IMR-90 (cell line): Measurements from ENCODE around the gene KLHL17.

ENCODE experiments used
- BHLHE40 ChIP-seq: fragments of 150-350 bp; IDR thresholded peaks from 2 replicates; pipeline ENCODE4 v1.6.1; 2016; ENCODE audit warnings: mild to moderate bottlenecking, low read depth, low read length
- CEBPB ChIP-seq: IDR thresholded peaks from 2 replicates; pipeline ENCODE4 v1.6.1; 2012; ENCODE audit warnings: low read depth, low read length, improper control_type of control experiment
- FOS ChIP-seq: fragments of 150-350 bp; IDR thresholded peaks from 2 replicates; pipeline ENCODE4 v1.6.1; 2016; ENCODE audit warnings: low read depth, low read length
- MAFK ChIP-seq: IDR thresholded peaks from 2 replicates; pipeline ENCODE4 v1.6.1; 2012; ENCODE audit warnings: low read depth, low read length, improper control_type of control experiment
- MXI1 ChIP-seq: IDR thresholded peaks from 2 replicates; pipeline ENCODE4 v1.6.1; 2012; ENCODE audit warnings: low read depth, mild to moderate bottlenecking, low read length, moderate library complexity, borderline replicate concordance
- POLR2A ChIP-seq: IDR thresholded peaks from 2 replicates; pipeline ENCODE4 v1.6.1; 2012; ENCODE audit warnings: mild to moderate bottlenecking, low read depth, low read length
- RAD21 ChIP-seq: IDR thresholded peaks from 2 replicates; pipeline ENCODE4 v1.6.1; 2012; ENCODE audit warnings: low read length, improper control_type of control experiment
- RCOR1 ChIP-seq: IDR thresholded peaks from 2 replicates; pipeline ENCODE4 v1.6.1; 2012; ENCODE audit warnings: mild to moderate bottlenecking, low read length, improper control_type of control experiment; ENCODE audit not compliant: insufficient replicate concordance
- RFX5 ChIP-seq: IDR thresholded peaks from 2 replicates; pipeline ENCODE4 v1.8.0; 2012; ENCODE audit warnings: low read depth, mild to moderate bottlenecking, low read length, moderate library complexity
- SMC3 ChIP-seq: fragments of 150-350 bp; IDR thresholded peaks from 2 replicates; pipeline ENCODE4 v1.6.1; 2016; ENCODE audit warnings: low read depth, mild to moderate bottlenecking, antibody characterized with exemption, low read length, moderate library complexity
- USF2 ChIP-seq: fragments of 150-350 bp; IDR thresholded peaks from 2 replicates; pipeline ENCODE4 v1.6.1; 2017; ENCODE audit warnings: mild to moderate bottlenecking, antibody characterized with exemption, low read length, low read depth
- TF ChIP-seq, protein P1 (sequence below): conservative IDR thresholded peaks from 2 replicates; pipeline ENCODE4 v1.5.1; 2012; ENCODE audit warnings: mild to moderate bottlenecking, low read depth, low read length, improper control_type of control experiment

DNA sequence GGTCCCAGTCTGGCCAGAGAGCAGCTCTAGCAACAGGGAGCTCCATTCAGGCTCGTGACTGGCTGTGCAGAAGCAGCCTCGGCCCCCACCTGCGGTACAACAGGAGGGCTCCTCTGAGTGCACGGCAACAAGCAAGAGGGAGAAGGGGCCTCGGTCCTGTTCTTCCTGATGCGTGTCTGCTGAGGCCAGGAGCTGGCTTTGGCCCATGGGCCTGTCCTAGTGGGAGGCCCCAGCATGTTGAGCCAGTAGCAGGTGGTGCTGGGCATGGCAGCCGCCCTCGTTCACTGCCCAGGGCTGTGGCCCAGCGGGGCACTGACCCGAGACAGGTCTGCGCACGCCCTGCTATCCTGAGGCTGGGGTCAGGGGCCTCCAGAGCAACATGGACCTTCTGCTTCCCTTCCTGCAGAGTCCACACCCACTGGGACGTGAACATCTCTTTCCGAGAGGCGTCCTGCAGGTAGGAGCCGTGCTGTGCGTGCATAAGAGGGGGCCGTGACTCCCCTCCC is 29.7 kb upstream of the KLHL17 start:
- TF ChIP-seq MXI1 (no peak), FOS (no peak), BHLHE40 (no peak), POLR2A (no peak), MAFK (no peak), RAD21 (no peak), USF2 (no peak), RFX5 (no peak), RCOR1 (no peak), SMC3 (no peak), CEBPB (no peak)
- TF ChIP-seq, protein P1, sequence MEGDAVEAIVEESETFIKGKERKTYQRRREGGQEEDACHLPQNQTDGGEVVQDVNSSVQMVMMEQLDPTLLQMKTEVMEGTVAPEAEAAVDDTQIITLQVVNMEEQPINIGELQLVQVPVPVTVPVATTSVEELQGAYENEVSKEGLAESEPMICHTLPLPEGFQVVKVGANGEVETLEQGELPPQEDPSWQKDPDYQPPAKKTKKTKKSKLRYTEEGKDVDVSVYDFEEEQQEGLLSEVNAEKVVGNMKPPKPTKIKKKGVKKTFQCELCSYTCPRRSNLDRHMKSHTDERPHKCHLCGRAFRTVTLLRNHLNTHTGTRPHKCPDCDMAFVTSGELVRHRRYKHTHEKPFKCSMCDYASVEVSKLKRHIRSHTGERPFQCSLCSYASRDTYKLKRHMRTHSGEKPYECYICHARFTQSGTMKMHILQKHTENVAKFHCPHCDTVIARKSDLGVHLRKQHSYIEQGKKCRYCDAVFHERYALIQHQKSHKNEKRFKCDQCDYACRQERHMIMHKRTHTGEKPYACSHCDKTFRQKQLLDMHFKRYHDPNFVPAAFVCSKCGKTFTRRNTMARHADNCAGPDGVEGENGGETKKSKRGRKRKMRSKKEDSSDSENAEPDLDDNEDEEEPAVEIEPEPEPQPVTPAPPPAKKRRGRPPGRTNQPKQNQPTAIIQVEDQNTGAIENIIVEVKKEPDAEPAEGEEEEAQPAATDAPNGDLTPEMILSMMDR = no peak
